ENCODE measurements around the gene NT5C3B.

GRCh38 chr17:41848788-41849187 lies 12.8 kb upstream of the NT5C3B start:
- no peak for TF ChIP-seq POLR2A (IDR thresholded peaks at IDR 0.05)
- TF ChIP-seq CTCF (IDR thresholded peaks at IDR 0.05) = no peak

Data from lower leg skin (tissue), 3 donors.